Daoy (cell line): ENCODE results near the gene C22orf39. TPM values are rescaled to one million over a fixed set of nuclear protein-coding genes. Genes with fewer than 3 reads are reported as not detected.
A peak's percentile ranks its signal among the peaks of the same experiment; 100 is the strongest.

Experiments used
- DNase-seq: peaks from one replicate; pipeline ENCODE4 v3.0.0-alpha.2; 2015; ENCODE audit warnings: low read depth
- total RNA-seq: library from RNA; depleted of rRNA; stranded (reverse); fragments of >200 nt; shearing (Covaris generic); gene quantifications from 2 replicates; pipeline ENCODE4 v1.2.3, GENCODE V29; 2014

Gene C22orf39
- total RNA-seq, 1 experiment from 2014 or later, result 22.3 TPM

DNA sequence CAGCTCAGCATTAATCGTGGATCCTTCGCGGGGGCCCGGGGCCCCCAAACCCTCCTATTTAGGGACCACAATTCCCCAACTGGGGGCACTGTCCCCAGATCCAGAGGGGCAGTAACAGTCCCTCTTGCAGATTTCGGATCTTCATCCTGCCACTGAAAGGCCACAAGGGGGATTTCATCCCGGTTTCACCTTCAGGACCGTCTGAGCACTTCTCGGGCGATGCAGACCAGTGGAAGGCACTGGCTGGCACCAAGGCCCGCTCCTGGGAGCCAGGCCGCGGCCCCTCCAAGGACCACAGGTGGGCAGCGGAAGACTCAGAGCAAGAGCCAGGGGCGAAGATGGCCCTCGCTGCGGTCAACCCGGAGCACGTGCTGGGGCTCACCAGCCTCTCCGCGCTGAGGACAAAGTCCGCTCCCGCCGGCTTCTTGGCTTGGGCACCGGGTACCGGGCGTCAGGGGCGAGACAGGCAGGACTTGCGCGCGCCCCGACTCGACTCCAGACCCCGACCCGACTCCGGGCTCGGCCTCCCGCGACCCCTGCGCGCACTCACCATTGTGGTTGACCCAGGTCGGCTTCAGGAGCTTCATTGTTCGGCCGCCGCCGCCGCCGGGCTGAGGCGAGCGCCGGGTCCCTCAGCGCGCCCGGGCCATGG is 16.5 kb downstream of the C22orf39 start:
- peak; percentile 30 for DNase-seq

DNA sequence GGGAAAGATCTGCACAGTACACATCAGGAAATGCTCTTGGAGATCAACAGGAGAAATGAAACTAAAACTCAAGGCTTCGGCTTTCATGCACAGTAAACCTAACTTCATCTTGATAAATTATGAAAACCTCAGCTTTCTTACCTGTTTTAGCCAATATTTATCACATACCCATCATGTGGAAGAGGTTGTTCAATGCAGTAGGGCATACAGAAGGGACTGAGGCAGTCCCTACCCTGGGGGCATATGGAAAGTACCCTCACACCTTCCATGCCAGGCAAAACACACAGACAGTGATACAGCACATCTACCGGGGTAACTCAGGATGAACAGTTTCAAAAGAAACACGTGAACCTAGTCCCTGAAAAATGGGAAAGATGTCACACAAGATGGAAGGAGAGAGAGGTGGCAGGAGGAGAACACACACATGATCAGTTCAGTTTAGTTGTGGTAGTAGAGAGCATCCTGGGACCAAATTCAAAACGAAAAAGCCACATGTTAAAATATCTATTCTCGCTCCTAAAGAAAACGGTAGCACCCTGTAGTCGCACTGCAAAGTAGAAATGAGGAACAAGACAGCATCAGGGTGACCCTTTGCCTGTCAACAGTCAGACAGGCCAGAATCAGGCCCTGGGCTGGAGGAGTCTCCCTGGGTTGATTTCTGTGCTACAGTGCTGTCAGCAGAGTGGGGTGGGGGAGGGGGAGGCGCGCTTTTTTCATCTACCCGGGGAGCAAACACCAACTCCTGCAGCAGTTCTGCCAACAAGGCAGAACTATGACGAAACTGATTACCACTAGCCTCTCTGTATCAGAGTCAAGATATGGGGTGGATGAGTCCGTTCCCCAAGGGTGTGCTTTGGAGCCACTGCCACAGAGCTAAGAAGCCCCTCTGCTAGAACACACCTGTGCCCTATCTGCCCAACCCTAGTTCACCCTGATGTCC is 17.3 kb downstream of the C22orf39 start:
- DNase-seq, result peak; percentile 36

- DNase-seq, result no peak
Measured at GRCh38 chr22:19424186-19424500, 23.4 kb downstream of the C22orf39 start.

DNA sequence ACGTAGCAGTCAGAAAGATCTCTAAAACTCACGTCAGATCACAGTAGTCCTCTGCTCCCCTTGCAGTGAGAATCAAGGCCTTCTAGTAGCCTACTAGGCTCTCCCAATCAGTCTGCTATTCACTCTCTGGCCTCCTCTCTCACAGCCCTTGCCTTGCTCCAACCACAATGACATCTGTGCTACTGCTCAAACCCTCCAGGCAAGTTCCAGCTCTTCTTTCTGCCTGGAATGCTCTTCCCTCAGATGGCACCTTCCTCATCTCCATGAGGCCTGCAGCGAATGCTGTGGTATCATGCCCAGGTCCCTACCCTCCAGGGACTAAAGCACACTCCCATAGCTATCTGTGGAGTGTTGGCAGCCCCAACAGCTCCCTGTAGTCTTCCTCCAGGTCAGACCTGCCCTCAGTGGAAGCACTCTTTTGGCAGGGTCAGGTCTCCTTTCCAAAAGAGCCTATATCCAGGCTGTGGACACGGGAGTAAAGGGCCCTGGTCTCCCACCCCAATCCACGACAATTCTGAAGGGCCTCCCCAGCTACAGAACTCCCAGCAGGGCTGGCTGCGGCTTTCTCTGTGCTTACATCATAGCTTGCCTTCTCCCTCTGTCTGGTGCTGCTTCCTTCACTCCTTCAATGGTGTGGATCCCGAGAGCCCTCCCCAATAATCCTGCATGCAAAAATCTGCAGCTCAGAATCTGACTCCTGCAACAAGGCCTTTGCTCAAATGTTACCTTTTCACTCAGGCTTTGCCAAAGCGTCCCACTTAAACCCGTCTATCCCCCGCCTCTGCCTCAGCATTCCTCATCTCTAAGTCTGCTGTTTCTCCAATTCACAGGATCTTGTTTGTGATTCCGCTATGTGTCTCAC is 24.8 kb downstream of the C22orf39 start:
- DNase-seq, result no peak

GRCh38 chr22:19420321-19420720 is 27.2 kb downstream of the C22orf39 start:
- no peak for DNase-seq

DNA sequence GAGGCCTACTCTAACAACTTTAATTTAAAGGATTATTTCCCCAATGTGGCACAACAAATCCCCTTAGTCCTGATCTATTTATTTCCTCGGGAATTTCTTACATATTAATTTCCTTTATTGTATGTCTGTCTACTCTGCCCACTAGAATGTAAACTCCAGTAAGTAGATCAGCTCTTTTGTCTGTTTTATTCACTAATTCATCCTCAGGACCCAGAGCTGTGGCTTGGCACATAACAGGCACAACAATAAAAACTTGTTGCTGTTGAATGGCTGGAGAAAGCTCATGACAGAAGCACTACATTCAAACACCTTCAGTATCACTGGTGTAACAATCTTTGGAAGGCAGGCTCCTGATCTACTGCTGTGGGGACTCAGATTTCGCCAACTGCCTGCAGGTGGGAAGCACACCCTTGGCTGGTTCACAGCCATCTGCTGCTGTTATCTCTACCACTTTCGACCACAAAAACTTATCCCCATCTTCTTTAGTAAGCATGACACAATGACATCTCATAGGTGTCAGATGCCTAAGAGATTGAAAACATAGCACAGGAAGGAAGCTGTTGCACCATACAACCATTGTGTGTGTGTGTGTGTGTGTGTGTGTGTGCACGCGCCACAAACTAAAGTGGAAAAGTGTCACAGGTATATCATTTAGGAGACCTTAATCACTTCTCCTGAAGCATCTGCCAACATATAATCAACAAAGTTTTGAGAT is 27.9 kb downstream of the C22orf39 start:
- DNase-seq, result no peak

DNA sequence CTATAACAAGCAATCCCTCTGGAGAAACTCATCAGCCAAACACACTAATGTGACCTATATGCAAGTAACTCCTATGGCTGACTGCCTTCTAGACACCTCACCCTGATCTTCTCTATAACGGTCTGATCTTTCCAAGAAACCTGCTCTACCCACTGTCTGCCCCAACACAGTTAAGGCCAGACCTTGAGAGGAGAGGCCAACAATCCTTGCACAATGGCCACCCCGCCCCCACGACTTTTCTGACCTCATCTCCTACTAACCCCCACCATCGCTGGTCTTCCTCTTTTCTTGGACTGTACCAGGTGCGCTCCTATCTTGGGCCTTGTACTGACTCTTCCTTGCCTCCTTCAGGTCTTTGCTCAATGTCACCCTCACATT is 28.4 kb downstream of the C22orf39 start:
- no peak for DNase-seq

DNA sequence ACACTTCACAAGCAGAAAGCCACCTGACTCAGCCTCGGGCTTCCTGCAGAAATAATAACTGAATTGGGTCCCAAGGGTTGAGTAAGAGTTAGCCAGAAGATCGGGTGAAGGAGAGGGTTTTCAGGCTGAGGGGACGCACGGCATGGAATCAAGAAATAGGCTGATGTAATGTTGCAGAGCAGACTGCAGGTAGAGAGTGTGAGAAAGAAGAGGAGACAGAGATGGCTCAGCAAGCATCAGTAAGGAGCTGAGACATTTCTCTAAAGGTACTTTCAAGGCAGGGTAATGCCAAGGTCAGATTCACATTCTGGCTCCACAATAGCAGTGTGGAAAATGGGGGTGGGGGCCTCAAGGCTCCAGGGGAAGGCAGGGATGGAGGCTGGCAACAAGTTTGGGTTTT is 34.6 kb downstream of the C22orf39 start:
- DNase-seq, result no peak

DNA sequence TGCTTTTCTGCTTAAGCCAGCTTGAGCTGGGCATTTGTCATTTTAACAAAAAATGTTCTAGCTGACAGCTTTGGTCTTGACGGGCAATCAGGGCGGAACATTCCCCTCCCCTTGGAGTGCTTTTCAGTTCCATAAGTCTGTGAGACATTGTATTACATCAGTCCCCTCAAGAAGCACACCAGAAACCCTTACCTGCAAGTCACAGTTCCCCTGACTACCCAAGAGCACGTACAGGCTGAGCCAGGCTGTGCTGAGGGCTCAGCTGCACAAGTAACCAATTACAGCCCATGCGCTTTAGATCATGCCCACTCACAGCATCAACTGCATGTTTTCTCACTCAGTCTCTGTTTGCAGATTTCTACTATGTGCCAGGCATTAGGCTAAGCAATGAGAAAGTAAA is 35.0 kb downstream of the C22orf39 start:
- no peak for DNase-seq

DNA sequence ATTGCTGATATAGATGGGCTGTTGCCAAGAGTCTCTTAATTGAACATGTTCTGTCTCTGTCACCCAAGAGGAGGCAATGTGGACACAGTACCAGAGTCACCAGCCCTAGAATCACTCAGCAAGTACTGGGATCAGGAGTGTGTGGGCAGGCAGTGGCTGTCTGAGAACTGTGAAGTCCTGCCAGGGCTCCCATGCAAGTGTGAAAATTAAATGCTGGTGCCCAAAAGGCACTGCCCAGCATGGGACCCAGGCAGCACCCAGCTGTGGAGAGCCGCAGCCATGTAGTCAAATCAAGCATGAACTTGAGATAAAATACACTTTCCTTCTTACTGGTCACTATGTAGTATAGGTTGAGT is 35.8 kb downstream of the C22orf39 start:
- DNase-seq, result no peak

DNA sequence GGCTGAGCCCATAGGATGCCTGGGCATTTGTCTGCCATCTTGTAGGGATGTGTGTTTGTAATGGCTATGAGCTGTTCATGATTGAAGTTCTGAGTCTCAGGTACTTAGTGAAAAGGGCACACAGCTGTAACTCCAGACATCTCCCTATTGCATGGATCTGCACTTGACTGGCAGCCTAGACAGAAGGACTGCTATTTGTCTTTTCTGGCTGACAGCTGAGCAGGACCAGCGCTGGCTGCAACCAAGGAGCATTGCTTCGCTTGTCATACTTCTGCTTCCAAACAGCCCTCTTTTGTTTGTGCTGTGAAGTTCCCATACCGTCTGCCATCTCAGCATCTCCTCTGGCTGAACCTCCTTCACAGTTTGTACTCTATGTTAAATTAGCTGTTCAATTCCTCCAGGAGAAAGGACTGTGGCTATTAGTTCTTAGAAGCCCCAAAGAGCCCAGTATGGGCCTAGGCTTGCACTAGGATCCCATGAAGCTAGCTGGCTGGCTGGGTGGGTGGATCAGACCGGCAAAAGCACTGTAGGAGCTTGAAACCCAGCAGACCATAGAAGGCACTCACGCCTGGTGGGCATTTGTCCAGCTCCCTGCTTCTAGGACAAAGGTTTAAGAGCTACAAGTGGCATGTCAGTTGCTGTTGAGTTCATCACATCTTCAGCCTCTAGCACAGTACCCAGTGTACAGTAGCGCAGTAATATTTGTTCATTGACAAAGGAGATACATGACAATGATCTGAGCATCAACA is 36.4 kb downstream of the C22orf39 start:
- DNase-seq, result no peak

DNA sequence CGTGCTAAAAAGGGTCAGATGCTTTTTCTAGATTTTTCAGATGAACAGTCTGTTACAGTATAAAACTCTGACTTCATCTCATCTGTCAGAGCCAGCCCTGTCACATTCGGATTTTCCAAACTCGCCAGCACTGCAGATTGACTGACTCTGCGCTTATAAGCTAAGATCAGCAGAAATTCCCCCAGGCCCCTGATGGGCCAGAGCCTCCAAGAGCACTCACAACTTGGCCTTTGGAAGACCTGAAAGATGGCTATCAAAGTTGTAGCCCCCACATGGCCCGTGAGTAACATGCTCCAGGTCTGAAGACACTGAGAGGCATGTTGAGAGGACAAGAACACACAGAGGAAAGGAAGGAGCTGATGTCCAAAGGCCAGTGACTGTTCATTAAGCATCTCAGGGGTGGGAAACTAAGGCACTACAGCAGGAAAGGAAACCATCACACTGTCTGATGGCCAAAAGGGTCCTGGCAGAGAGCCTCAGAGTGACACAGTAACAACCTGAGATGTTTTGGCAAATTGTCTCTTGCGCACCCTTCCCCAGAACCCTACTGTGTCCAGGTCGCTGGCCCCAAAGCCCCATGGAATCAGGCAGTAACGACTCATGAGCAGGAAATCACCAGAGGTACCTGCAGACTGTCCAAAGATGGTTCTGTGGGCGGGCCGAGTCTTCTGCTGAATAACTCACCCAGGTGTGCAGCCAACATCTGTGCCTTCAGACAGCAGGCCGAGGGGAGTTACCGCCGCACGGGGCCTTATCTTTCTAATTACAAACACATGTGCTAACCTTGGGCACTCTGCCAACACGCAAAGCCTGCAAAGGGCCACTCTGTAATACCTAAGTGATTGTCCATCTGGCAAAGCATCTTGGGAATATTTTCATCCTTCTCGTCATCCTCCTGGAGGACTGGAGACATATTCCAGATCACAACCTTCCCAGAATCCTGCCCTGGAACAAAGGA is 39.6 kb downstream of the C22orf39 start:
- DNase-seq, result peak; percentile 26

GRCh38 chr22:19406846-19407245 is 40.7 kb downstream of the C22orf39 start:
- DNase-seq, result no peak

GRCh38 chr22:19406281-19406811 is 41.2 kb downstream of the C22orf39 start:
- DNase-seq, result no peak

- DNase-seq, result no peak
Measured at GRCh38 chr22:19405652-19406051, 41.9 kb downstream of the C22orf39 start.

DNA sequence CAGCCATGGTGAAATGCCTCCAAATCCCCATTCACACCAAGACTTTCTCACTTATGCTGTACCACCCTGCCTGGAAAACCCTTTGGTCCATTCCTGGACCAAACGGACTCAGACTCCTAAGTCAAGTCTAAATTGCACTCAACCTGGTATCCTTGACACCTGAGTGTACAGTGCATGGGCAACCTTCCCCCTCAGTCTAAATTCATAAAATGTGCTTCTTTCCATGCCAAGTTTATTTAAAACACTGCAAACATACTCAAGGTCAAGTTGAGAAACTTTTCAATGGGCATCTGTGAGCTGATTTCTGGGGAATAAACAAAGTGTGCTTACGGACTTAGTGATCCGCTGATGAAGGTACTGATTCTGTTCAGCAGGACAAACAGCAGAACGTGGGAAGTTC is 42.4 kb downstream of the C22orf39 start:
- DNase-seq, result no peak

- no peak for DNase-seq
Measured at GRCh38 chr22:19404676-19405075, 42.8 kb downstream of the C22orf39 start.

DNA sequence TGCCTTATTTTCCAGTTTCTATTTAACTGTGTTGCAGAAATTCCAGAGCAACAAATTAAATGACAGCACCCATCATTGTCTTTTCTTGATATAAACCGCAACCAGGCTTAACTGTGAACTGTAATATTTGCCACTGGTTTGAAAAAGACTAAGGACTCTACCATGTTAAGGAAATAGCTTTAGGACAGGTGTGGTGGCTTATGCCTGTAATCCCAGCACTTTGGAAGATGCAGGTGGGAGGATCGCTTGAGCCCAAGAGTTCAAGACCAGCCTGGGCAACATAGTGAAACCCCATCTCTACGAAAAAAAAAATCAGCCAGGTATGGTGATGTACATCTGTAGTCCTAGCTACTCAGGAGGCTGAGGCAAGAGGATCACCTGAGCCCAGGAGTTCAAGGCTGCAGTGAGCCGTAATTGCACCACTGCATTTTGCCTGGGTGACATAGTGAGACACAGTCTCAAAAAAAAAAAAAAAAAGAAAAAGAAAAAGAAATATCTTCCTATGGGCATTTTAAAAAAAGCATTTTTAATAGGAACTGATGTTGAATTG is 44.8 kb downstream of the C22orf39 start:
- no peak for DNase-seq

DNA sequence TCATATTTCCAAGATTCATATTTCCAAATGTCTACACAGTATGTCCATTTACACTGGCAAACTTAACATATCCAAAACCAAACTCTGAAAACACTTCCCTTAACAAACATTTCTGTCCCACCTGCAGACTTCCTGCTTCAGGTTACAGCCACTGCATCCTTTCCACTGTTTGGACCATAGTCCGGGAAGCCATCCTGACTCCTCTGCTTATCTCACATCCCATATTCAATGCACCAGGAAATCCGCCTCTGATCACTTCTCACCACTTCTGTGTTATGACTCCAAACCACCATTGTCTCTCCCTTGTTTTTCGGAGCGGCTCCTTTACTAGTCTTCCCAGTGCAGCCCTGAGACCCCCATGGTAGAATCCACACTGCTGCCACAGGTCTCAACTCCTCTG is 46.0 kb downstream of the C22orf39 start:
- no peak for DNase-seq
